GM10248 (cell line): ENCODE data around the gene OFD1.
A peak's percentile ranks its signal among the peaks of the same experiment; 100 is the strongest.

ENCODE experiments used
- CTCF ChIA-PET: fragments of 300-600 bp; sonication (Branson Sonifier 250); formaldehyde crosslinking; extraction: SDS; loops from one replicate; lab custom pipeline; 2021; ENCODE audit warnings: antibody characterized with exemption; lab: Yijun Ruan, JAX
- POLR2A ChIA-PET: fragments of 350-650 bp; sonication (Branson Sonifier 250); formaldehyde crosslinking; extraction: SDS; loops from one replicate; lab custom pipeline; 2020; ENCODE audit warnings: antibody characterized with exemption; lab: Yijun Ruan, JAX
- DNase-seq: peaks from one replicate; pipeline ENCODE4 v3.0.0; 2012; ENCODE audit errors: extremely low spot score
- TF ChIP-seq, protein P1 (sequence below): IDR thresholded peaks from 2 replicates; pipeline ENCODE4 v1.5.1; 2012; ENCODE audit warnings: mild to moderate bottlenecking, low read depth; ENCODE audit errors: extremely low read depth, missing control alignments, control extremely low read depth

The OFD1 gene, protein sequence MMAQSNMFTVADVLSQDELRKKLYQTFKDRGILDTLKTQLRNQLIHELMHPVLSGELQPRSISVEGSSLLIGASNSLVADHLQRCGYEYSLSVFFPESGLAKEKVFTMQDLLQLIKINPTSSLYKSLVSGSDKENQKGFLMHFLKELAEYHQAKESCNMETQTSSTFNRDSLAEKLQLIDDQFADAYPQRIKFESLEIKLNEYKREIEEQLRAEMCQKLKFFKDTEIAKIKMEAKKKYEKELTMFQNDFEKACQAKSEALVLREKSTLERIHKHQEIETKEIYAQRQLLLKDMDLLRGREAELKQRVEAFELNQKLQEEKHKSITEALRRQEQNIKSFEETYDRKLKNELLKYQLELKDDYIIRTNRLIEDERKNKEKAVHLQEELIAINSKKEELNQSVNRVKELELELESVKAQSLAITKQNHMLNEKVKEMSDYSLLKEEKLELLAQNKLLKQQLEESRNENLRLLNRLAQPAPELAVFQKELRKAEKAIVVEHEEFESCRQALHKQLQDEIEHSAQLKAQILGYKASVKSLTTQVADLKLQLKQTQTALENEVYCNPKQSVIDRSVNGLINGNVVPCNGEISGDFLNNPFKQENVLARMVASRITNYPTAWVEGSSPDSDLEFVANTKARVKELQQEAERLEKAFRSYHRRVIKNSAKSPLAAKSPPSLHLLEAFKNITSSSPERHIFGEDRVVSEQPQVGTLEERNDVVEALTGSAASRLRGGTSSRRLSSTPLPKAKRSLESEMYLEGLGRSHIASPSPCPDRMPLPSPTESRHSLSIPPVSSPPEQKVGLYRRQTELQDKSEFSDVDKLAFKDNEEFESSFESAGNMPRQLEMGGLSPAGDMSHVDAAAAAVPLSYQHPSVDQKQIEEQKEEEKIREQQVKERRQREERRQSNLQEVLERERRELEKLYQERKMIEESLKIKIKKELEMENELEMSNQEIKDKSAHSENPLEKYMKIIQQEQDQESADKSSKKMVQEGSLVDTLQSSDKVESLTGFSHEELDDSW

DNA sequence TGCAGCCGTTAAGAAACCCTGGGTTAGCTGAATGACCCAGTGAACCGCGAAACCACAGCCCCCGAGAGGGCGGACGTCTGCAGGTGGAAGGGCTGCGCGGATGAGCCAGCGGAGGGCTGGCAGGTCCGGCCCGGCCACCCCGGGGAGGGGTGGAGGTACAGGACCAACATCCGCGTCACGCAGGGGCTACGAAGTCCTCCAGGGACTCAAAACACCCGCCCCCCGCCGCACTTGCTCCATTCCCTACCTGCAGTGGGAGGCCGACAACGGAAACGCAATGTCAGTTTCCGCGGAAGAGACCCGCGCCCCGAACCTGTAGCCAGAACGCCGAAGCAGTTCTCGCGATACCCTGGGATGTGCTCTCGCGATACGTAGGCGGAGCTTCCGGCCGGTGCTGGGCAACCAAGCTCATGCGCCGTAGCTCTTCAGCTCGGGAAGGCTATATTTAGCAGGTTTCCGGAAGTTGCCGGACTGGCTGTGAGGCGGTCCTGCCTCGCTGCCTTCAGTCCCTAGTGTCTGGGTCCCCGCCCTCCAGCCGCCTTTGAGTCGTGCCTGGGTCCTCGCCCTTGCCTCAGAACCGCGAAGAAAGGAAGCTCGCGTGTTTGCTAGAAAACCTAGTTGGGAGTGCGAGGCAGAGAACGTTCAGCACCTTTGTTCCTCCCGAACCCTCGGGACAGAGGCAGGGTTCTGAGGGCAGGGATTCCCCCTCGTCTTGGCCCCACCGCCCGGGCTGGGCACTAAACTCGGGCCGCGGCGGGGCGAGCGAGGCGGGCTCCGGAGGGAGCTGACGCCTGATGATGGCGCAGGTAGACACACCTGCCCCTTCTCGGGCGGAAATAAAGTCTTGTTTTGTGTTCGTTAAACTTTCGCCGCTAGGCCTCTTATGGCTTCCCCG lies at the start of gene OFD1, which contains the start of gene TRAPPC2:
Gene OFD1, plus strand, starts transcription at position 471 of the 895 bp plus-strand sequence. Its CDS starts 324 bp downstream, at position 795.
Gene TRAPPC2, minus strand, starts transcription at position 343 of the 895 bp plus-strand sequence. CDS start 14,657 bp downstream, outside the sequence.
- POLR2A ChIA-PET: interaction anchor here (0.5 to 2.2 kb wide), 5 partner anchors 27 to 65 kb away, joined by 3 to 8 read pairs (median 4); no protein-coding TSS in a partner anchor
- TF ChIP-seq, protein P1, sequence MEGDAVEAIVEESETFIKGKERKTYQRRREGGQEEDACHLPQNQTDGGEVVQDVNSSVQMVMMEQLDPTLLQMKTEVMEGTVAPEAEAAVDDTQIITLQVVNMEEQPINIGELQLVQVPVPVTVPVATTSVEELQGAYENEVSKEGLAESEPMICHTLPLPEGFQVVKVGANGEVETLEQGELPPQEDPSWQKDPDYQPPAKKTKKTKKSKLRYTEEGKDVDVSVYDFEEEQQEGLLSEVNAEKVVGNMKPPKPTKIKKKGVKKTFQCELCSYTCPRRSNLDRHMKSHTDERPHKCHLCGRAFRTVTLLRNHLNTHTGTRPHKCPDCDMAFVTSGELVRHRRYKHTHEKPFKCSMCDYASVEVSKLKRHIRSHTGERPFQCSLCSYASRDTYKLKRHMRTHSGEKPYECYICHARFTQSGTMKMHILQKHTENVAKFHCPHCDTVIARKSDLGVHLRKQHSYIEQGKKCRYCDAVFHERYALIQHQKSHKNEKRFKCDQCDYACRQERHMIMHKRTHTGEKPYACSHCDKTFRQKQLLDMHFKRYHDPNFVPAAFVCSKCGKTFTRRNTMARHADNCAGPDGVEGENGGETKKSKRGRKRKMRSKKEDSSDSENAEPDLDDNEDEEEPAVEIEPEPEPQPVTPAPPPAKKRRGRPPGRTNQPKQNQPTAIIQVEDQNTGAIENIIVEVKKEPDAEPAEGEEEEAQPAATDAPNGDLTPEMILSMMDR: no peak
- CTCF ChIA-PET: interaction anchor here (0.9 to 1.4 kb wide), 3 partner anchors 12 to 49 kb away, joined by 3 to 5 read pairs (median 4); no protein-coding TSS in a partner anchor
- DNase-seq: peak; percentile 94

DNA sequence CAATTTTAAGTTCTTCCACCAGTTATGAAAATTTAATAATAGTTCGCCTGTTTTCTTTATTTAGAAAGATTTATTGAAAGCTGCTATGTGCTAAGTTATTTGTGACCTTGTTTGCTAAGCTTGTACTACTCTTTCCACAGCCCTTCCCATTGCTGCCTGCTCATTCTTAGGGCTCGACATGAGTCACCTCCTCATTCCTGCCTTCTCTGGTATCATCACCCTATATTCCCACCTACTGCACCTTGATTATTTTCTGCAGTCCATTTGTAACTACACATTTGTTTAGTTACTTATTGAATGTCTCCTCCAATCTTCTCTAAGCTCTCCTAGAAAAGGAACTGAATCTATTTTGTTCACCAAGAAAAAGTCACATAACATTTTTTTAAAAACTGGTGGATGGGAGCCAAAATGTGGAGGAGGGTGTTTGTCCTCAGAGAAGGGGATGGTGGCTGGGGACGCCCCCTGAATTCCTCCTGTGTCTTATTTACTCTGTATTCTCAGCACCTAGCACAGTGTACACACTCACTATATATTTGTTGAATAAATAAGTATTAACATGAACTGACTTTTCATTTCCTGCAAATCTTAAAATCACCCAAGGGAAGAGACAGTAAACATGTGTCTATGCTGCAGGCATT lies 49.3 kb upstream of the OFD1 start:
- no peak for DNase-seq
- ChIA-PET CTCF (interaction anchor here (1.0 to 2.0 kb wide), 3 partner anchors 19 to 61 kb away, joined by 3 to 5 read pairs (median 3); partner anchors contain the start of genes OFD1 and TRAPPC2), POLR2A (interaction anchor here (0.7 kb wide), 1 partner anchor 16 kb away, joined by 3 read pairs; no protein-coding TSS in a partner anchor)
- TF ChIP-seq, protein P1: no peak

DNA sequence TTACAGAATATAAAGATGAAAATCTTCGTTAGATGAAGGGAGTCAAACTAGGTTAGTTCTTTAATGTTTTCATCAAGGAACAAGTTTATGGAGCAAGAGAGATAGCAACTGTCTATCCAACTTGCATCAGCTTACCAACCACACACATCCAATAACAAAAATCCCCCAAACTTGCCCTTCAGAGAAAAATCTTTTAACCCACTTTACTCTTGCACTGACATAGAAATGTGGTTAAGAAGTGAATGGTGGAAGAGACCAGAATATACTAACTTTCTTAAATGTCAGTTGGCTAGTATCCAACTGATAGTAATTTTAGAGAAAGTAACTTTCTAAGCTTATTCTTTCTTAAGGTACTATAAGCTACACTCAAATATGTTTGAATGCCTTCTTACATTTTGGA lies 47.3 kb upstream of the OFD1 start:
- TF ChIP-seq, protein P1: no peak
- DNase-seq: no peak
- ChIA-PET POLR2A (no interaction called here), CTCF (interaction anchor here (2.2 kb wide), 1 partner anchor 17 kb away, joined by 7 read pairs; no protein-coding TSS in a partner anchor)

DNA sequence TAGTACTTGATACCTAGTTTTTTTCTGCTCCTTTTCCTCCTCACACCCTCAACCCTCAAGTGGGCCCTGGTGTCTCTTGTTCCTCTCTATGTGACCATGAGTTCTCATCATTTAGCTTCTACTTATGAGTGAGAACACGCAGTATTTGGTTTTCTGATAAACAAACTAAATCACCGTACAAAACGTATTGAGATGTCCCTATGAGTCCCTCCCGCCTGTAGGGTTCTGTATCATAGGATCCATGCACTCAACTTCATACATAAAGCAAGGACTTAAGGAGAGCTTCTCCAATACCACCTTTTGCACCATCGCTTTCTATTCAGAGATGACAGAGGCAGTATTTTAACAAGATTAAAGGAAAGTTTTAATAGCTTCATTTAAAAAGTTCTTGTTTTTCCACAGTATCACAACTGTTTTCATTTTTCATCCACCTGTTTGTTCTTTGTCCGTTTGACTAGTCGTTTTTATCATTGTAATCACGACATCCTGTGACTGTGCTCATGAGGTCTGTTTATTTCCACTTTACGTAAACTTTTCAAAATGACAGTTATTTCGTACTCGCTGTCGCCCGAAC lies 46.1 kb upstream of the OFD1 start:
- POLR2A ChIA-PET: interaction anchor here (0.9 kb wide), 1 partner anchor 9 kb away, joined by 3 read pairs; no protein-coding TSS in a partner anchor
- CTCF ChIA-PET: interaction anchor here (0.7 to 2.2 kb wide), 3 partner anchors 18 to 742 kb away, joined by 3 to 7 read pairs (median 3); no protein-coding TSS in a partner anchor
- no peak for DNase-seq
- TF ChIP-seq, protein P1: no peak
